CD4-positive, alpha-beta T cell (primary cell): ENCODE results near the gene VAT1L. TPM values are rescaled to one million over a fixed set of nuclear protein-coding genes. Genes with fewer than 3 reads are reported as not detected.

ENCODE experiments used
- ATAC-seq: fragments of 200-7000 bp; cut with Tn5 transposase; one replicate; pipeline ENCODE4 v1.10.0; 2022; ENCODE audit warnings: mild to moderate bottlenecking; ENCODE audit not compliant: poor library complexity
- CTCF ChIA-PET: fragments of 350-600 bp; sonication (Branson Sonifier 250); formaldehyde crosslinking; loops from one replicate; lab custom pipeline; 2021; ENCODE audit warnings: antibody characterized with exemption, inconsistent platforms; lab: Charles Lee
- POLR2A ChIA-PET: fragments of 350-600 bp; sonication (Branson Sonifier 250); formaldehyde crosslinking; loops from one replicate; lab custom pipeline; 2021; ENCODE audit warnings: antibody characterized with exemption, inconsistent platforms; lab: Charles Lee
- DNase-seq, 14 experiments: peaks; one replicate each; pipeline ENCODE4 v3.0.0-alpha.2; 2013 to 2020; ENCODE audit warnings: mixed read lengths in 2 of 14
- H3K27ac ChIP-seq, 2 donors: one replicate each; pipeline versions ENCODE4 v1.5.1 to v1.7.0; 2013; ENCODE audit warnings: low read length in 2 of 2, low read depth in 1 of 2, mild to moderate bottlenecking in 1 of 2
- H3K27me3 ChIP-seq, 2 experiments: 1 replicate in 1 of 2; 2 replicates in 1 of 2; pipeline versions ENCODE4 v1.6.1 to v1.7.0; 2013; ENCODE audit warnings: low read length in 2 of 2, control low read depth in 1 of 2, mild to moderate bottlenecking in 1 of 2, moderate library complexity in 1 of 2; ENCODE audit not compliant: insufficient read depth in 2 of 2, control insufficient read depth in 1 of 2
- H3K36me3 ChIP-seq: one replicate; pipeline ENCODE4 v1.6.1; 2013; ENCODE audit warnings: low read length, control low read depth; ENCODE audit not compliant: insufficient read depth
- H3K4me1 ChIP-seq: one replicate; pipeline ENCODE4 v1.6.1; 2013; ENCODE audit warnings: low read length, control low read depth; ENCODE audit not compliant: insufficient read depth
- H3K4me3 ChIP-seq: one replicate; pipeline ENCODE4 v1.5.1; 2013; ENCODE audit warnings: mild to moderate bottlenecking, low read length, moderate library complexity
- H3K9me3 ChIP-seq, 2 experiments: 1 replicate in 1 of 2; 2 replicates in 1 of 2; pipeline versions ENCODE4 v1.6.1 to v1.7.0; 2013; ENCODE audit warnings: low read length in 2 of 2, mild to moderate bottlenecking in 2 of 2, control low read depth in 1 of 2, moderate library complexity in 1 of 2; ENCODE audit not compliant: control insufficient read depth in 1 of 2, insufficient read depth in 1 of 2
- H3K27ac Mint-ChIP-seq: one replicate; pipeline ENCODE4 v1.8.0; 2020; ENCODE audit warnings: mixed read lengths
- H3K27me3 Mint-ChIP-seq: one replicate; pipeline ENCODE4 v1.8.0; 2021; ENCODE audit warnings: mixed read lengths
- H3K36me3 Mint-ChIP-seq: one replicate; pipeline ENCODE4 v1.8.0; 2021; ENCODE audit warnings: low read depth, mixed read lengths
- H3K4me1 Mint-ChIP-seq: one replicate; pipeline ENCODE4 v1.8.0; 2021; ENCODE audit warnings: low read depth, mixed read lengths
- H3K4me3 Mint-ChIP-seq: one replicate; pipeline ENCODE4 v1.8.0; 2020; ENCODE audit warnings: mild to moderate bottlenecking, mixed read lengths
- H3K9me3 Mint-ChIP-seq: one replicate; pipeline ENCODE4 v1.8.0; 2020; ENCODE audit warnings: mixed read lengths
- intact Hi-C, 2 experiments: fragments of 100-400 bp; cut with DNase I in 1 of 2; cut with micrococcal nuclease in 1 of 2; formaldehyde crosslinking; loops; one replicate each; pipeline versions ENCODE4 v1.15.1 to v1.9.0; 2023 to 2025; cut with DNase I, micrococcal nuclease
- total RNA-seq, 174 experiments: library from RNA in 2 of 174; stranded (reverse) in 2 of 174; gene quantifications; one replicate each; pipeline ENCODE4 v1.2.3 and lab custom pipeline; 2021 to 2026
- TF ChIP-seq, protein P1 (sequence below): fragments of 200-600 bp; IDR thresholded peaks from one replicate; pipeline ENCODE4 v1.8.0; 2022; ENCODE audit warnings: antibody characterized with exemption, mild to moderate bottlenecking

VAT1L gene
- total RNA-seq, 2 experiments from 2014 or later: not detected

- Mint-ChIP-seq H3K4me3 (no peak overlapping the region), H3K4me1 (no peaks in the 10 kb centered on the region), H3K9me3 (no peaks in the 10 kb centered on the region), H3K27me3 (peaks cover 38% of the 10 kb centered on the region), H3K27ac (no peak overlapping the region), H3K36me3 (no peaks in the 10 kb centered on the region)
- ChIA-PET POLR2A (no interaction called here), CTCF (no interaction called here)
- H3K9me3 ChIP-seq: no peaks in the 10 kb centered on the region
- intact Hi-C loops: loop anchor here in 1 of 2 experiments (10.0 kb wide), 1 partner anchor 741 kb away; no protein-coding TSS in a partner anchor
- no peak overlapping the region for H3K4me3 ChIP-seq
- no peaks in the 10 kb centered on the region for H3K27me3 ChIP-seq
- TF ChIP-seq, protein P1, sequence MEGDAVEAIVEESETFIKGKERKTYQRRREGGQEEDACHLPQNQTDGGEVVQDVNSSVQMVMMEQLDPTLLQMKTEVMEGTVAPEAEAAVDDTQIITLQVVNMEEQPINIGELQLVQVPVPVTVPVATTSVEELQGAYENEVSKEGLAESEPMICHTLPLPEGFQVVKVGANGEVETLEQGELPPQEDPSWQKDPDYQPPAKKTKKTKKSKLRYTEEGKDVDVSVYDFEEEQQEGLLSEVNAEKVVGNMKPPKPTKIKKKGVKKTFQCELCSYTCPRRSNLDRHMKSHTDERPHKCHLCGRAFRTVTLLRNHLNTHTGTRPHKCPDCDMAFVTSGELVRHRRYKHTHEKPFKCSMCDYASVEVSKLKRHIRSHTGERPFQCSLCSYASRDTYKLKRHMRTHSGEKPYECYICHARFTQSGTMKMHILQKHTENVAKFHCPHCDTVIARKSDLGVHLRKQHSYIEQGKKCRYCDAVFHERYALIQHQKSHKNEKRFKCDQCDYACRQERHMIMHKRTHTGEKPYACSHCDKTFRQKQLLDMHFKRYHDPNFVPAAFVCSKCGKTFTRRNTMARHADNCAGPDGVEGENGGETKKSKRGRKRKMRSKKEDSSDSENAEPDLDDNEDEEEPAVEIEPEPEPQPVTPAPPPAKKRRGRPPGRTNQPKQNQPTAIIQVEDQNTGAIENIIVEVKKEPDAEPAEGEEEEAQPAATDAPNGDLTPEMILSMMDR: no peak
- ATAC-seq (no peak), DNase-seq (no peak)
- no peaks in the 10 kb centered on the region for H3K36me3 ChIP-seq
- no peaks in the 10 kb centered on the region for H3K4me1 ChIP-seq
- H3K27ac ChIP-seq: no peak overlapping the region
Measured at GRCh38 chr16:77975942-77976341, 187.6 kb downstream of the VAT1L start.

DNA sequence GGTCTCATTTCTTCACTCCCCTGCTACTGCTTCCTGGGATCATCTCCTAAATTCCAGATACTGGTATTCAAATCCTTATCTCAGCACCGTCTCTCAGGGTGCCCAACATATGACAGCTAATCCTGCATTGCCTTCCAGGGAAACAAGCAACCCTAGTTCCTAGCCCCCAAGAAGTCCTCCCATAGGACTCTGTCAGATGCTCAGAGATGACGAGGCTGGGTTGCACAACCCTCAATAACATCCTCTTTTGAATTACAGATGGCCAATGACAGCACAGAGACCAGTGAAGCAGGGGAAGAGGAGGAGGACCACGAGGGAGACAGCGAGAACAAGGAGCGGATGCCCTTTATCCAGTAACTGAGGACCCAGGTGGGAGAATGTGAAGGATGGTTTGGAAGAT is 189.0 kb downstream of the VAT1L start:
- ChIA-PET CTCF (no interaction called here), POLR2A (no interaction called here)
- intact Hi-C loops: loop anchor here in 1 of 2 experiments (10.0 kb wide), 1 partner anchor 743 kb away; no protein-coding TSS in a partner anchor
- Histone ChIP-seq H3K9me3 (no peaks in the 10 kb centered on the region), H3K36me3 (no peaks in the 10 kb centered on the region), H3K27ac (no peak overlapping the region), H3K4me3 (no peak overlapping the region), H3K4me1 (no peaks in the 10 kb centered on the region), H3K27me3 (no peaks in the 10 kb centered on the region)
- ATAC-seq (no peak), DNase-seq (peak in 1 of 14 experiments; percentile 8)
- TF ChIP-seq, protein P1: no peak
- Mint-ChIP-seq H3K27ac (no peak overlapping the region), H3K4me1 (no peaks in the 10 kb centered on the region), H3K36me3 (no peaks in the 10 kb centered on the region), H3K27me3 (peaks cover 36% of the 10 kb centered on the region), H3K4me3 (no peak overlapping the region), H3K9me3 (no peaks in the 10 kb centered on the region)

DNA sequence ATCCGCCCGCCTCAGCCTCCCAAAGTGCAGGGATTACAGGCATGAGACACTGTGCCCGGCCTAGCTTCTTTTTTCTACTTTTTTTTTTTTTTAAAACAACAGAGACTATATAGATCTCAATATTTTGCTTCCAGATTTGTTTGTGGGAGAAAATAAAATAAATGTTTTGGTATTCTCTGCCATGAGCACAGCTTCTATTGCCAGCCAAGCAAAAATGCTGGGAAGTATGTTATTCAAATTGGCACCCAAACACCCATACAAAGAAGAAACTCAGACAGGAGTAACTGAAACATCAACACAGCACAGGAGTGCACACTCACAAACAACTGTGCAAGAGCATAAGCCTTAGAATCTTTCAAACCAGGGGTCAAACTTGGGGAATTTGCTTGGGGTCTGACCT is 196.7 kb downstream of the VAT1L start:
- H3K9me3 Mint-ChIP-seq: no peaks in the 10 kb centered on the region
- Histone ChIP-seq H3K9me3 (no peaks in the 10 kb centered on the region), H3K27me3 (peaks cover 0 to 7% of the 10 kb centered on the region in 2 experiments), H3K4me1 (no peaks in the 10 kb centered on the region), H3K36me3 (no peaks in the 10 kb centered on the region), H3K4me3 (no peak overlapping the region), H3K27ac (no peak overlapping the region)
- H3K4me3 Mint-ChIP-seq: no peak overlapping the region
- DNase-seq: no peak
- ATAC-seq: no peak
- H3K27ac Mint-ChIP-seq: no peak overlapping the region
- TF ChIP-seq, protein P1: no peak
- intact Hi-C loops: no loop called here
- ChIA-PET POLR2A (no interaction called here), CTCF (no interaction called here)
- H3K36me3 Mint-ChIP-seq: no peaks in the 10 kb centered on the region
- H3K4me1 Mint-ChIP-seq: no peaks in the 10 kb centered on the region
- peaks cover 25% of the 10 kb centered on the region for H3K27me3 Mint-ChIP-seq
